Neural progenitor cell (in vitro differentiated cells): ENCODE measurements around the gene ALDH3B1. TPM values are rescaled to one million over a fixed set of nuclear protein-coding genes. Genes with fewer than 3 reads are reported as not detected.

Experiments
- DNase-seq: peaks from one replicate; pipeline ENCODE4 v3.0.0-alpha.2; 2016; ENCODE audit warnings: low spot score
- H2AFZ ChIP-seq: fragments of 200-600 bp; sonication (generic); replicated peaks from 2 replicates; pipeline ENCODE4 v1.6.1; 2016; ENCODE audit warnings: antibody characterized with exemption
- H3F3A ChIP-seq: fragments of 200-600 bp; sonication (generic); 2 replicates; pipeline ENCODE4 v1.6.1; 2016; ENCODE audit warnings: antibody characterized with exemption, low read depth
- H3K27ac ChIP-seq: fragments of 200-600 bp; sonication (generic); 2 replicates; pipeline ENCODE4 v1.5.1; 2016; ENCODE audit warnings: mild to moderate bottlenecking
- H3K27me3 ChIP-seq: fragments of 200-600 bp; sonication (generic); 2 replicates; pipeline ENCODE4 v1.6.1; 2016; ENCODE audit warnings: mild to moderate bottlenecking, moderate library complexity
- H3K36me3 ChIP-seq: fragments of 200-600 bp; sonication (generic); 2 replicates; pipeline ENCODE4 v1.5.1; 2016
- H3K4me1 ChIP-seq: fragments of 200-600 bp; sonication (generic); 2 replicates; pipeline ENCODE4 v1.6.1; 2016; ENCODE audit warnings: mixed run types
- H3K4me2 ChIP-seq: fragments of 200-600 bp; sonication (generic); 2 replicates; pipeline ENCODE4 v1.6.1; 2016
- H3K4me3 ChIP-seq: fragments of 200-600 bp; sonication (generic); 2 replicates; pipeline ENCODE4 v1.5.1; 2016
- H3K79me2 ChIP-seq: fragments of 200-600 bp; sonication (generic); 2 replicates; pipeline ENCODE4 v1.6.1; 2016; ENCODE audit warnings: low read depth
- H3K9ac ChIP-seq: fragments of 200-600 bp; sonication (generic); 2 replicates; pipeline ENCODE4 v1.6.1; 2016
- H3K9me3 ChIP-seq: fragments of 200-600 bp; sonication (generic); 2 replicates; pipeline ENCODE4 v1.5.1; 2016; ENCODE audit warnings: low read depth
- H4K20me1 ChIP-seq: fragments of 200-600 bp; sonication (generic); 2 replicates; pipeline ENCODE4 v1.6.1; 2016; ENCODE audit warnings: low read depth
- H3K27ac Mint-ChIP-seq: 3 replicates; pipeline ENCODE4 v1.8.0; 2021; ENCODE audit warnings: mixed read lengths
- H3K27me3 Mint-ChIP-seq: 2 replicates; pipeline ENCODE4 v1.8.0; 2022; ENCODE audit warnings: low read depth, mild to moderate bottlenecking, inconsistent platforms, moderate library complexity, mixed read lengths; ENCODE audit not compliant: insufficient read depth
- H3K36me3 Mint-ChIP-seq: 3 replicates; pipeline ENCODE4 v1.8.0; 2021; ENCODE audit warnings: mixed read lengths
- H3K4me1 Mint-ChIP-seq: 3 replicates; pipeline ENCODE4 v1.8.0; 2021; ENCODE audit warnings: mixed read lengths
- H3K4me3 Mint-ChIP-seq: 3 replicates; pipeline ENCODE4 v1.8.0; 2021; ENCODE audit warnings: mild to moderate bottlenecking, moderate library complexity, mixed read lengths
- H3K9me3 Mint-ChIP-seq: 3 replicates; pipeline ENCODE4 v1.8.0; 2020; ENCODE audit warnings: mixed read lengths
- CTCF ChIP-seq: fragments of 200-600 bp; sonication (generic); IDR thresholded peaks from 2 replicates; pipeline ENCODE4 v1.5.1; 2017; ENCODE audit warnings: antibody characterized with exemption, mild to moderate bottlenecking
- EZH2 ChIP-seq: fragments of 200-600 bp; sonication (generic); IDR thresholded peaks from 2 replicates; pipeline ENCODE4 v1.6.1; 2017; ENCODE audit warnings: antibody characterized with exemption, mild to moderate bottlenecking, moderate library complexity
- EZH2phosphoT487 ChIP-seq: fragments of 200-600 bp; sonication (generic); IDR thresholded peaks from 2 replicates; pipeline ENCODE4 v1.6.1; 2017; ENCODE audit warnings: antibody characterized with exemption
- total RNA-seq: library from RNA; depleted of rRNA; stranded (reverse); fragments of >200 nt; gene quantifications from 2 replicates; pipeline ENCODE4 v1.2.3, GENCODE V29; 2015; ENCODE audit warnings: low replicate concordance

The ALDH3B1 gene
- total RNA-seq, 1 donor from 2014 or later: not detected

DNA sequence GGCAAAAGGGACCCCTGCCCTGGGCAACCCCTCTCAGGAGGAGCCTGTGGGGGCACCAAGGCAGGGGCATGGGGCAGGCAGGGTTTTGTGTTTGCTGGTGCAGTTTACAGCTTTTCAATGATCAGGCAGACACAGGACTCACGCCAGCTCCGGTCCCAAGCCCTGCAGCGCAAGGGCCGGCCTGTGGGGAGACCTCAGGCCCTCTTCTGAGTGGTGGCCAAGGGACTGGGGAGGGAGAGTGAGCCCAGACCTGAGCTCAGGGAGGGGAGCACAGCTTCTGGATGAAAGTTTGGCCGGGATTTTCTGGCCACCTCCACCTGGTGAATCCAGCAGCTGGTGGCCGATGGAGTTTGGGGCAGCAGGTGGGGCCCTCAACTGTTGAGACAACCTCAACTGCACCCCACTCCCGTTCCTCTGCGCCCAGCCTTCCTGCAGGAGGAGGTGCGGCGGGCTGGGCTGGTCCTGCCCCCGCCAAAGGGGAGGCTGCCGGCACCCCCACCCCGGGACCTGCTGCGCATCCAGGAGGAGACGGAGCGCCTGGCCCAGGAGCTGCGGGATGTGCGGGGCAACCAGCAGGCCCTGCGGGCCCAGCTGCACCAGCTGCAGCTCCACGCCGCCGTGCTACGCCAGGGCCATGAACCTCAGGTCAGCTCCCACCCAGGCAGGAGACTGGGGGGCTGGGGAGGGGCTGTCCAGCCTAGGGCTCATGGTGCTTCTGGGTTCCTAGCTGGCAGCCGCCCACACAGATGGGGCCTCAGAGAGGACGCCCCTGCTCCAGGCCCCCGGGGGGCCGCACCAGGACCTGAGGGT is 32.3 kb downstream of the ALDH3B1 start:
- H3K4me3 ChIP-seq: no peak overlapping the region

DNA sequence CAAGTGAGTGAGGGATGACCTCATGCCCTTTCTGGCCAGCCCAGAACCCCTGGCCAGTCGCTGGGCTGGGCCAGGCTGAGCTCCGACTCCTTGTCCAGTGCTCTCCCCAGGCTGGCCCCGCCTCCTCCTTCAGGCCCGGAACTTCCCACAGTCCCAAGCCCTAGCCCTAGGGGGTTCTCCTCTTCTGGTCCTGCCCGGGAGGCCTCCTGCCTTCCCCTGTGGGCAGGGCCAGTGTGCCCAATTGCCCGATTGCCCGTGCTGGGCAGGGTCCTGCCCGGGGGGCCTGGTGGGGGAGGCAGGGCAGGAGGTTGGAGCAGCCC is 32.9 kb downstream of the ALDH3B1 start:
- Mint-ChIP-seq H3K4me3 (no peak overlapping the region), H3K9me3 (no peaks in the 10 kb centered on the region), H3K27ac (no peak overlapping the region), H3K36me3 (no peaks in the 10 kb centered on the region), H3K4me1 (peaks cover 9% of the 10 kb centered on the region), H3K27me3 (peaks cover 8% of the 10 kb centered on the region)
- Histone ChIP-seq H3K4me1 (peaks cover 16% of the 10 kb centered on the region), H2AFZ (no peak overlapping the region), H3K4me2 (no peak overlapping the region), H4K20me1 (no peaks in the 10 kb centered on the region), H3K27ac (no peak overlapping the region), H3K9ac (no peak overlapping the region), H3K79me2 (no peaks in the 10 kb centered on the region), H3K4me3 (no peak overlapping the region), H3K36me3 (no peaks in the 10 kb centered on the region), H3K27me3 (no peaks in the 10 kb centered on the region), H3F3A (peaks cover 14% of the 10 kb centered on the region), H3K9me3 (no peaks in the 10 kb centered on the region)
- TF ChIP-seq EZH2phosphoT487: no peak
- no peak for TF ChIP-seq EZH2
- no peak for TF ChIP-seq CTCF
- no peak for DNase-seq

More for the DNA sequence above, 32.3 kb downstream of the ALDH3B1 start:
- peaks cover 19% of the 10 kb centered on the region for H3F3A ChIP-seq
- no peak overlapping the region for H2AFZ ChIP-seq
- H3K27ac ChIP-seq: no peak overlapping the region
- H3K36me3 ChIP-seq: no peaks in the 10 kb centered on the region
- no peaks in the 10 kb centered on the region for H3K9me3 Mint-ChIP-seq
- H3K4me1 Mint-ChIP-seq: peaks cover 9% of the 10 kb centered on the region
- no peak overlapping the region for H3K4me2 ChIP-seq
- H3K9ac ChIP-seq: no peak overlapping the region
- no peak for DNase-seq
- H3K27ac Mint-ChIP-seq: no peak overlapping the region
- H3K4me3 Mint-ChIP-seq: no peak overlapping the region
- no peaks in the 10 kb centered on the region for H3K27me3 ChIP-seq
- no peak for TF ChIP-seq EZH2phosphoT487
- no peak for TF ChIP-seq EZH2
- no peak for TF ChIP-seq CTCF
- H3K27me3 Mint-ChIP-seq: peaks cover 8% of the 10 kb centered on the region
- H4K20me1 ChIP-seq: no peaks in the 10 kb centered on the region
- no peaks in the 10 kb centered on the region for H3K36me3 Mint-ChIP-seq
- peaks cover 16% of the 10 kb centered on the region for H3K4me1 ChIP-seq
- H3K79me2 ChIP-seq: no peaks in the 10 kb centered on the region
- H3K9me3 ChIP-seq: no peaks in the 10 kb centered on the region

GRCh38 chr11:68043349-68044144 is 33.4 kb downstream of the ALDH3B1 start:
- Mint-ChIP-seq H3K4me3 (no peak overlapping the region), H3K9me3 (no peaks in the 10 kb centered on the region), H3K27ac (peak overlapping the region; percentile 50), H3K36me3 (no peaks in the 10 kb centered on the region), H3K27me3 (peaks cover 8% of the 10 kb centered on the region), H3K4me1 (peaks cover 9% of the 10 kb centered on the region)
- H3K4me1 ChIP-seq: peaks cover 11% of the 10 kb centered on the region
- H3K4me3 ChIP-seq: no peak overlapping the region
- peaks cover 9% of the 10 kb centered on the region for H3F3A ChIP-seq
- TF ChIP-seq EZH2 (no peak), EZH2phosphoT487 (no peak), CTCF (no peak)
- no peak overlapping the region for H2AFZ ChIP-seq
- H3K4me2 ChIP-seq: no peak overlapping the region
- H3K9me3 ChIP-seq: no peaks in the 10 kb centered on the region
- no peak overlapping the region for H3K27ac ChIP-seq
- H4K20me1 ChIP-seq: no peaks in the 10 kb centered on the region
- H3K36me3 ChIP-seq: no peaks in the 10 kb centered on the region
- no peaks in the 10 kb centered on the region for H3K27me3 ChIP-seq
- no peak overlapping the region for H3K9ac ChIP-seq
- H3K79me2 ChIP-seq: no peaks in the 10 kb centered on the region
- no peak for DNase-seq
